GM19324 (cell line): ENCODE data around the gene IQGAP1.
"Not testable (repeated sequence)": the region's sequence is repeated elsewhere in the genome, so short reads cannot be mapped to it uniquely, and the experiment has no call there.

Source experiments
- ATAC-seq: cut with Tn5 transposase; IDR thresholded peaks from one replicate; pipeline ENCODE4 v1.9.1; 2021; ENCODE audit warnings: mild to moderate bottlenecking, moderate library complexity; ENCODE audit not compliant: unreplicated experiment, low FRiP score

Gene IQGAP1, protein sequence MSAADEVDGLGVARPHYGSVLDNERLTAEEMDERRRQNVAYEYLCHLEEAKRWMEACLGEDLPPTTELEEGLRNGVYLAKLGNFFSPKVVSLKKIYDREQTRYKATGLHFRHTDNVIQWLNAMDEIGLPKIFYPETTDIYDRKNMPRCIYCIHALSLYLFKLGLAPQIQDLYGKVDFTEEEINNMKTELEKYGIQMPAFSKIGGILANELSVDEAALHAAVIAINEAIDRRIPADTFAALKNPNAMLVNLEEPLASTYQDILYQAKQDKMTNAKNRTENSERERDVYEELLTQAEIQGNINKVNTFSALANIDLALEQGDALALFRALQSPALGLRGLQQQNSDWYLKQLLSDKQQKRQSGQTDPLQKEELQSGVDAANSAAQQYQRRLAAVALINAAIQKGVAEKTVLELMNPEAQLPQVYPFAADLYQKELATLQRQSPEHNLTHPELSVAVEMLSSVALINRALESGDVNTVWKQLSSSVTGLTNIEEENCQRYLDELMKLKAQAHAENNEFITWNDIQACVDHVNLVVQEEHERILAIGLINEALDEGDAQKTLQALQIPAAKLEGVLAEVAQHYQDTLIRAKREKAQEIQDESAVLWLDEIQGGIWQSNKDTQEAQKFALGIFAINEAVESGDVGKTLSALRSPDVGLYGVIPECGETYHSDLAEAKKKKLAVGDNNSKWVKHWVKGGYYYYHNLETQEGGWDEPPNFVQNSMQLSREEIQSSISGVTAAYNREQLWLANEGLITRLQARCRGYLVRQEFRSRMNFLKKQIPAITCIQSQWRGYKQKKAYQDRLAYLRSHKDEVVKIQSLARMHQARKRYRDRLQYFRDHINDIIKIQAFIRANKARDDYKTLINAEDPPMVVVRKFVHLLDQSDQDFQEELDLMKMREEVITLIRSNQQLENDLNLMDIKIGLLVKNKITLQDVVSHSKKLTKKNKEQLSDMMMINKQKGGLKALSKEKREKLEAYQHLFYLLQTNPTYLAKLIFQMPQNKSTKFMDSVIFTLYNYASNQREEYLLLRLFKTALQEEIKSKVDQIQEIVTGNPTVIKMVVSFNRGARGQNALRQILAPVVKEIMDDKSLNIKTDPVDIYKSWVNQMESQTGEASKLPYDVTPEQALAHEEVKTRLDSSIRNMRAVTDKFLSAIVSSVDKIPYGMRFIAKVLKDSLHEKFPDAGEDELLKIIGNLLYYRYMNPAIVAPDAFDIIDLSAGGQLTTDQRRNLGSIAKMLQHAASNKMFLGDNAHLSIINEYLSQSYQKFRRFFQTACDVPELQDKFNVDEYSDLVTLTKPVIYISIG (N-terminal part only)

DNA sequence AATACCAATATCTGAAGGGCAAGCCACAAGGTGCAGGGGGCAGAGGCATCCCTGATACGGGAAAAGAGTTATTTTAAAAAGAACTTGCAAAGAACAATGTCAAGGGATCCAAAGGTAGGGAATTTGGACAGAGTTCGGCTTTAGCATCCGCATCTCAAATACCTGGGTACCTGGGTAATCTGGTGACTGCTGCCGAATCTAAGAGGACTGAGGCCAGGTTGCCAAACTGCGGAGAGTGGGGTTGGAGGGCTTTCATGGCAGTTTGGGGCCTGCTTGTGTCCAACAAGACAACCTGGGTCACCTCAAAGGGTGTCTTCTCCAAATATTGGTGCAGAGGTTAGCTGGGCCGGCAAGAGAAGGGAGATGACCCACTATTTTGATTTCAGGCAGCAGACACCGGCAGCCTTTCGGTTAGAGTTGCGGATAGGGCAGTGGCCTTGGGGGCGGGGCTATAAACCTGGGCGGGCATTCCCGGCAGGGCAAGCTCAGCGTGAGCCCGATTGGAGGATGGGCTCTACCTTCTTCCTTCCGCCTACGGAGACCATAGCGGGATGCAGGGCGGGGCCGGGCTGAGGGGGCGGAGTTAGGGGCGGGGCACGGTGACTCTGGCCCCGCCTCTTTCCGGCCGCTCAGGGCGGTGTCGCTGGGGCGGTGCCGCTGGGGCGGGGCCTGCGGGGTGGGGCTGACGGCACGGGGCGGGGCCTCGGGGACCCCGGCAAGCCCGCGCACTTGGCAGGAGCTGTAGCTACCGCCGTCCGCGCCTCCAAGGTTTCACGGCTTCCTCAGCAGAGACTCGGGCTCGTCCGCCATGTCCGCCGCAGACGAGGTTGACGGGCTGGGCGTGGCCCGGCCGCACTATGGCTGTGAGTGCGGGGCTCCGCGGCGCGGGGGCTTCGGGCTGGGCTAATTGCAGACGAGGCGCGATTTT is at the start of gene IQGAP1:
Gene IQGAP1, plus strand, starts transcription at position 709 of the 928 bp plus-strand sequence. Its CDS starts 100 bp downstream, at position 809.
- ATAC-seq: peak; percentile 96

DNA sequence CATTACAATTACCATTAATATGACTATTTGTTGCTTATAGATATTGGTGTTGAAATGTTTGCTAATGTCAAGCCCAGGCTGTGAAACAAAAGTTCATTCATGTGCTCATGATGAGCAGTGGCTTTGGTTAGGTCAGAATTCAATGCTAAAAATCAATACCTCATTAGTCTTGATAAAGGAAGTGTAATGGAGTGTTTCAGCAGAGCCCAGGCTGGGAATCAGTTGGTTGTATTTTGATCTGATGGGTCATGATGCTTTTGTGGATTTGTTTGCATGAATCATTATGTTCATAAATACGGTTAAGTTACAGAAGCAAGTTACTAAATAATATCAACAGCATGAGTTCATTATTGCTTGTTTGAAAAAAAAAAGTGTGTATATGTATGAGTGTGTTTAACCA is 49.5 kb upstream of the IQGAP1 start:
- ATAC-seq: no peak

DNA sequence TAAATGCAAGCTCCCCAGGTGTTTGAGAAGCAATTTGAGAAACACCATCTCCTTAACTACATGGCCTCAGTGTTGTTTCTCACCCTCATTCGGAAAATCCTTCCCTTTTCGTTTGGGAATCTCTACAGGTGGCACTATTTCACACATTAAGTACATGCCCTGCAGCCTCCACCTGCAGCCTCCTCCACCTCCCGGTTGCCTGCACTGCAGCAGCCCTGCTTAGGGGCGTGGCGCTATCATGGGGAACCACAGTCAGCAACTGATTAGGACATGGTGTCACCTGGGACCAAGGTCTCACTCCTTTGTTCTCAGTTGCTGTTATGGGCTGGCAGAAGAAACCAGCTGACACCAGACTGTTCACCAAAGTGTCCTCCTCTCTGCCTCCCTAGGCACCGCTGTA is 47.7 kb upstream of the IQGAP1 start:
- ATAC-seq: no peak

DNA sequence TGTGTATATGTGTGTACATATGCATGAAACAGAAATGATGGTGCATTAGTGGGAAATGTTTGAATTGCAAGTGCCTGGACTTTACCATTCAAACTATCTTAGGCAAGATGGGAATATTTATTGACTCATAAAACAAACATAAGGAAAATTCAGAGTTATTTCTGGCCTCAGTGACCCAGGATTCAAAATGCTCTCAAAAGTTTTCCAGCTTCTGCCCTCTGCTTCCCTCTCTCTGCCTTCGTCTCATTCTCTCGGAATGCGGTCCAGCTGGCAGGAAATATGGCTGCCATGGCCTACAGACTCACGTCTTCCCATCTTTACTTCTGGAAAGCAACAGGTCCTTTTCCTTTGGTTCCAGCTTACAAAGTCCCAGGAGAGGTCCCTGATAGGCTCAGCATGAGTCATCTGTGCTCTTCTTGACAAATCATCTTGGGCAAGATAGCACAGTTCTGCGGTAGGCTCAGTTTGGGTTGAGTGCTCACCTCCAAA is 44.7 kb upstream of the IQGAP1 start:
- no peak for ATAC-seq

DNA sequence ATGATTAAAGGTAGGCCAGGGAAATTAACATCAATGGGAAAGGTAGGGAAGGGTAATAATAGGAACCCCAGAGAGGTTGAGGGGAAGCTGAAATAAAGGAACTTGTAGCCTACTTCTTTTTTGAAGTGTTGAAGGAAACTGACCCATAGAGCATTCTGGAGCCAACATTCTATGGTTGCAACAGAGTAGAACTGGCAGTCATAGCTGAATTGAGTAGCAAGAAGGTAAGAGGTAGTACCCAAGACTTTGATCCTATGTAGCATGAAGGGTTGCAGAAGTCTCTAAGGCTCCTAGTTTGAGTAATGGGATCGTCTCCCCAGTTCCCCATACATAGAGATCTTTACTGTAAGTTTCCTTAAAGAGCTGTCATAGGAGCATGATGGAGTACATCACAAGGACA is 43.4 kb upstream of the IQGAP1 start:
- no peak for ATAC-seq

DNA sequence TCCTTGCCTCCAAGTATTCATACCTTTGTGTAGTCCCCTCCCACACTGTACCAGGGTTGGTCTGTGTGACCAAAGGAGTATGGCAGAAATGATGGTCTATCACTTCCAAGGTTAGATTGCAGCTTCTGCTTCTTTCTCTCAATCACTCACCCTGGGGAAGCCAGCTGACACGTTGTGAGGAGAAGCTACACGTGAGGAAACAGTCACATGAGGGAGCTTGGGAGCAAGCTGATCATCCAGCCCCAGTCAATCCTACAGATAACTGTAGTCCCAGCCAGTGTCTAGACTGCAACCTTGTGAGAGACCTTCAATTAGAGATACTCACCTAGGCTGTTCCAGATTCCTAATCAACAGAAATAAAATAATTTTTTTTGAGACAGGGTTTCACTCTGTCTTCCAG is 42.2 kb upstream of the IQGAP1 start:
- ATAC-seq: no peak

DNA sequence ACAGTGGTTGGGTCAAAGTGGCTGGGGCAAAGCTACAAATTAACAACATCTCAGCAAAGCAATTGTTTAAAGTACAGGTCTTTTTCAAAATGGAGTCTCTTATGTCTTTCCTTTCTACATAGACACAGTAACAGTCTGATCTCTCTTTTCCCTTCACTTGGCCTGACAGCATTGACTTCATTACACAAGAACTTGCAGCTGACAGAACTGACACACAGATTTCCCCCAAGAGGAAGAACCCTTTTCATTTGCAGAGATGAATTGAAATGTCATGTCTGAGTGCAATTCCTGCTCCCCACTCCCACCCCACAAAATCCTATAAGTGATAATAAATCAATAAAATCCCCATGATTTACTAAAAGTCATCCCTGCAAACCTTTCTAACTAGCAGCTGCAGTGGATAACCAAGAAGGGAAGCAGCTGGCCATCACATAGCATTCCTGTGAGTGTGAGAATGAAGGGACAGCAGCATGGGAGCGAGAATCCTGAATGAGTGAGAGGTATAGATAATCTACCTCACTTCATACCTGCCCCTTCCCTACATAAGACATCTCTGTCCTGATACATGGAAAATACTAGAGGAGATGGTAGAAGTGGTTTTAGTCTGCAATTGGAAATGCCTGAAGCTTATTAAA is 40.5 kb upstream of the IQGAP1 start:
- not testable (repeated sequence) for ATAC-seq

DNA sequence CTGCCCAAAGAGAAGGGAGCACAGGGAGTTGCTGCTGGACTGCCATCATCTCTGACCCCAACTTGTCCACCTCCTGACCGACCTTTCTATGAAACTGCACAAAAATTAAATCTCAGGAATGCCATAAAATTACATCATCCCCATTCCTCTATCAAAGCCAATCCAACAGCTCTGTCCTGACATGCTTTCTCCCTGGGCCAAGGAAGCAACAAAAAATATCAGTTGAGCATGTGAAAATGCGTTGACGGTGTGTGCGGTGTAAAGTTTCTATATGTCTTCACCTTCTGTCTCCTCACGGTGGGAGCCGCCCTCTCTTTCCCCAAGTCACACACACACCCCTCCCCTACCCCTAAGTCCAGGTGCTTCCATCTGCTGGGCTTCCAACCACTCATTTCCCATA is 39.6 kb upstream of the IQGAP1 start:
- no peak for ATAC-seq

DNA sequence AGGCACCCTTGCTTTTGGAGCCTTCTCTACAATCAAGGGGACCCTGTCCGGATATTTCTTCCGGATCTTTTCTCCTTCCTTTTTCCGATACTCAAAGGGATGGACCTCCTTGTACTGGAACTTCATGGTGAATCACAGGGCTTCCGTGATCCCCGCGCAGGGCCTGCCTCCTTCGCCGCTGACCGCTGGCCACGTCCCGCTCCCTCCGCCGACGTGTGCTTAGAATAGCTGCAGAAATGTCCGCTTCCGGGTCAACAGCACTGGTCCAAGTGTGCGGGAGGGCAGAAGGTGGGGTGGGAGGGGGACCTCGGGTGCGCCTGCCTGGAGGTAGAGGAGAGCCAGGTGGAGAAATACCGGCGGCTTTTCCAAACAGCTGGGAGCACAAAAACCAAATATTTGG is 39.0 kb upstream of the IQGAP1 start:
- no peak for ATAC-seq

DNA sequence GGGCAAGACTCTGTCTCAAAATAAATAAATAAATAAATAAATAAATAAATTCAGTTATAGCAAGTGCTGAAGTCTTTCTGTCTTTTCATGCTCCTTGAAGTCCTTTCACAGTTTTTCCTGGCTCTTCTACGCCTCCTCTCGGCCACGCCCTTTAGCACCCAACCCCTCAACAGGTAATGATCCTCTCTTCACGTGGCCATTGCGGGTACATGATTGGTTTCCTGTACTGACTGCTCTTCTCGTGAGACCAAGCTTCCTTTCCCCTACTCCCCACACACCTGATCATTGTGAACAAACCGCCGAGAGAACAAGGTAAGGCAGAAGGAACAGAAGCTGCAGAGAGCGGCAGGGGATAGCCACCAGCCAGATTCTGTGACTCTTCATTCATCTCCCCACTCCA is 38.2 kb upstream of the IQGAP1 start:
- no peak for ATAC-seq

DNA sequence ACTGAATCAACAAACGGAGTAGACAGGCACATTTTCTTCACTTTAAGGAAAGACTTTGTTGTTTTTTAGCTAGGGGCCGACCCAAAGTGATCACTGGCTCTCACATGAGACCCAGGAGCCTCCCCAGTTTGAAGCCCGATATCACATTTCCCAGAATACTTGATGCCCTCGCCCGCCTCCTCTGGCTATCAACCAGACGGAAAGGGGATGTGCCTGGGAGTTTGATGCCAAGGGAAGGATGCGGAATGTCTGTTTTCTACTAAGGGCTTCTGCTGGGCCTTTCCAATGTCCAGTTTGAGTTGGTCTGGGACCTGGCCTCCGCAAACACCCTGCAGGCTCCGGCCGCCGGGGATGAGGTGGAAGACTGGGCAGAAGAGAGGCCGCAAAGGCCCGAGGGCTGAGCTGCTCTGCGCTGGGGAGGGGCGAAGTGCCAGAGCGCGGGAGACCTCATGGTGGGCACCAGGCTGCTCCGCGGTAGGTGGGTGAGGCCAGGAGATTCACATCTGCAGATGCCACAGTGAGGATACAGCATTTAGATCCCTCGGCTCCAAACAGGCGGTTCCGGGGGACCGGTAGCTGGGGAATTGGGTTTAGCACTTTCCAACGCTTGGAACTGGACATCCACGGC is 36.4 kb upstream of the IQGAP1 start:
- no peak for ATAC-seq

DNA sequence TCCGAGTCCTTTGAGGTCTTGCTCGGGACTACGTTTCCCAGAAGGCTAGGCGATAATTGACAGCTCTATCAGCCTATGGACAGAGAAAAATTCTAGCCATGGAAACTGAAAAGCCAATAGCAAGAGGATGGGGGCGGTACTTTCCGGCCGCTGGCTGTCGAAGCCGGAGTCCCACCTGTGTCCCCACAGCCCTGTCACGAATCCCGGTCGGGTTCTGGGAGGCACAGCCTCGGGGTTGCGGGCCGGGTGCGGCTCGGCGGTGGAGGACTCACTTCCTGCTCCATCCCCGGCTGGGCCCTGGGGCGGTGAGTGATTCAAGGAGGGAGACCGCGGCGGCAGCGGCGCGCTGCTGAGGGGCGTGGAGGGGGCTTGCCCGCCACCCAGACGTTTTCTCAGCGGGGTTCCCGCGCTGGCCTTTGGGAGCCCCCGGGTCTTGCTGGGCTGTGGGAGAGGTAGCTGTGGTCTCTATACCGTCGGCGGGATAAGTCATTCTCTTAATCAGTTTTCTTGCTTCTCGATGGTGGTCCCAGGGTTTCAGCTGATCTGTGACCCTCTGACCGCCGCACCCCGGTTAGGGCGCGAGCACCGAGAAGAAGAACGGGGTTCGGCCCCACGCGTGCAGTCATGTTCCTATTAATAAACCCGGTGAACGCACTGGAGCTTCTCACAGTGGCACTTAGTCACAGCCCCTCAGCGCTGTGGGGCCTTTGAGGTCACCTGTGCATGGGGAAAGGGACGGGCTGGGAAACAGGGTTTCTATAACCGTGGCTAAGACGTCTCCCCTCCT is 35.7 kb upstream of the IQGAP1 start, which contains the start of gene ZNF774:
Gene ZNF774, plus strand, starts transcription at position 178 of the 787 bp plus-strand sequence. CDS start 2,377 bp downstream, outside the sequence.
- peak; percentile 99 for ATAC-seq

DNA sequence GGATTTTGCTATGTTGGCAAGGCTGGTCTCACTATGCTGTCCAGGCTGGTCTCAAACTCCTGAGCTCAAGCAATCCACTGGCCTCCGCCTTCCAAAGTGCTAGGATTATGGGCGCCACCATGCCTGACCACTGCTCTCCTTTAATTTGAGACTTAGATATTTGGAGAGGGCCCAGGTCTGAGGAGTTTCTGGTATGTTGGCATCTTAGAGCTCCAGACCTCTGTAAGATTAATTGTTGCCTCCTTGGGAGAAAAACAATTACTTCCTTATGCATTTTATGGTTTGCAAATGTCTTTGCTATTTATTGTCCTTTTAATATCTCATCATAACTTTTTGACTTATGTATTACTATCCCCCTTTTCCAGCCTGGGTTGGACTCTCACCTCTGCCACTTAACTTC is 33.1 kb upstream of the IQGAP1 start:
- ATAC-seq: no peak

DNA sequence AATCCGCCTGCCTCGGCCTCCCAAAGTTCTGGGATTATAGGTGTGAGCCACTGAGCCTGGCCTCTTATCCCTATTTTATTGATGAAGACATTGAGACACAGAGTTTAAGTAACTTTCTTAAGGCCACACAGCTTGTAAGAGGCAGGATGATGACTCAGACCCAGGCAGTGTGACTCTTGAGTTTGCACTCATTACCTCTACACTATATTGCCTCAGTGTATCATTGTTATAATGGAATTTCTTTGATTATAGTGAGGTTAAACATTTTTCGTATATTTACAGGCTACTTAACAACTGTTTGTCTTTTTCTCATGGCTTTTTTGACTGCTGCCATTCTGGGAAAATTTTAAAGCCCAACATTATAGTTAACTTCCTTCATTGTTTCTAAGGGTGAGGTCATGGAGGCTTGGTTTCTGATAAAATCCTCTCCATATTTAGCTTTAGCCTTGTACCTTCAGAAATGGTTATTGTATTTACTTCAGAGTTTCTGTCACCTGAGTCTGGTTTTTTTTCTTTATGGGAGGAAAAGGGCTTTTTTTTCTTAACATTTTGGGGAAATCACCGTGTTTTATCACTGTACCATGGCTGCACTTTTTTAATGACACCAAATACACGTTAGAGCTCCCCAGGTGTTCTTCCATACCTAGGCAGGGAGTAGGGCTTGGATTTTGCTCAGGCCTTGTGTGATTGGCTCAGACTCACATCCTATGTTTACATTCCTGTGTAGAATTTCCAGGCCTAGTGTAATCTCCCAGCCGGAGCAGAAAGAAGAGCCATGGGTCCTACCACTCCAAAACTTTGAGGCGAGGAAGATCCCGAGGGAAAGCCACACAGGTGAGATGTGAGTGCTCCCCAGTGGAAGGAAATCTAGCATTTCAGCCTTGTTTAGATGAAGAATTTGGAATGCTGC is 29.7 kb upstream of the IQGAP1 start:
- no peak for ATAC-seq

DNA sequence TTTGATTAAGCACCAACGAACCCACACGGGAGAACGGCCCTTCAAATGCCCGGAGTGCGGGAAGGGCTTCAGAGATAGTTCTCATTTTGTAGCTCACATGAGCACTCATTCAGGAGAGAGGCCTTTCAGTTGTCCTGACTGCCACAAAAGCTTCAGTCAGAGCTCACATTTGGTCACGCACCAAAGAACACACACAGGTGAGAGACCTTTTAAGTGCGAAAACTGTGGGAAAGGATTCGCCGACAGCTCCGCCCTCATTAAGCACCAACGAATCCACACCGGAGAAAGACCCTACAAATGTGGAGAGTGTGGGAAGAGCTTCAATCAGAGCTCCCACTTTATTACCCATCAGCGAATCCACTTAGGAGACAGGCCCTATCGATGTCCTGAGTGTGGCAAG is 27.3 kb upstream of the IQGAP1 start:
- ATAC-seq: no peak

DNA sequence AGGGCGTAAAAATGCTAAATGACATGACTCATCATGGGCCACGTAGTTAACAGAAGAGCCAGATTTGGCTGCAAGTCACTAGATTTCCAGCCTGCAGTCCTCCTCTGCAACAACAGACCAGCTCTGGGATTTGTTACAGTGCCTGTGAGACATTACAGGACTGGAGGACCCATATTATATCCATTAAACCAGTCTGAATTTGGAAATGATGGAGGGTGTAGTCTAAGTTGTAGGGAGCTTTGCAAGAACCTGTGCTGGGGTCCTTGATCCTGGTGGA is 25.2 kb upstream of the IQGAP1 start:
- ATAC-seq: no peak

DNA sequence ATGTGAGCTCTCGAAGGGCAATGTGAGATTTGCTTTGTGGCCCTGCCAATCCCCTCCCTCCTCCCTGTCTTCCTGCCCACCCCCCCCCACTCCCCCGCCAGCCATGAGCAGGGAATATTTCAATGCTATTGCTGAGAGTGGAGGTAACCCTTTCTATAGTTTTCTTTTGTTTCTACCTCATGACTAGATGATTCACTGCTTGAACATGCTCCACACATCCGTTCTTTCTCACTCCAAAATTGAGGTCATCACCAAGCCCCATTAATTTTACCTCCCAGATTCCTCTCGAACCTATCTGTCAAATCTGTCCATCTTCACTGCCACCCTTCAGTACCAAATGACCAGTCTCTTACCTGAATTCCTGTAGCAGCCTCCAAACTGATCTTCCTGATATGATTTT is 23.8 kb upstream of the IQGAP1 start:
- no peak for ATAC-seq
